Measurements from ENCODE around the gene SIRT1. TPM values are rescaled to one million over a fixed set of nuclear protein-coding genes. Genes with fewer than 3 reads are reported as not detected.

Gene SIRT1
- total and polyA plus RNA-seq, 3 donors from 2014 or later = 50.1 to 55.5 (median 50.9) TPM

DNA sequence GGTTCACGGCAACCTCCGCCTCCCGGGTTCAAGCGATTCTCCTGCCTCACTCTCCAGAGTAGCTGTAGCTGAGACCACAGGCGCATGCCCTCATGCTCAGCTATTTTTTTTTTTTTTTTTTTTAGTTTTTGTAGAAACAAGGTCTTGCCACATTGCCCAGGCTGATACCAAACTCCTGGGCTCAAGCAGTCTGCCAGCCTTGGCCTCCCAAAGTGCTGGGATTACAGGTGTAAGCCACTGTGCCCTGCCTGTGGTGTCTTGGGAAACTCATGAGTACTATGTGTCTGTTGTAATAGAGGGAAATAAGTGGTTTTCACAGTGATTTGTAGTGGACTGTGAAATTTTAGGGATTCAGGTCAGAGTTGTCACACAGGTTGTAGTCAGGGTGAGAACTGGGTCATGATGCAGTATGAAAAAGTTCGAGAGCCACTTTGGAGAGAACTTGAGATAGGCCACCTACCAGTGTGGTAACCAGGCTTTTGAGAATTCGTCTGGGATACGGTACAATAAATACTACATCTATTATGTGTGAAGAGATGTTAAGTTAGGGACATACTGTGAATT is 30.4 kb downstream of the SIRT1 start:
- TF ChIP-seq POLR2A (IDR thresholded peaks at IDR 0.05) = no peak
- TF ChIP-seq, protein P1, sequence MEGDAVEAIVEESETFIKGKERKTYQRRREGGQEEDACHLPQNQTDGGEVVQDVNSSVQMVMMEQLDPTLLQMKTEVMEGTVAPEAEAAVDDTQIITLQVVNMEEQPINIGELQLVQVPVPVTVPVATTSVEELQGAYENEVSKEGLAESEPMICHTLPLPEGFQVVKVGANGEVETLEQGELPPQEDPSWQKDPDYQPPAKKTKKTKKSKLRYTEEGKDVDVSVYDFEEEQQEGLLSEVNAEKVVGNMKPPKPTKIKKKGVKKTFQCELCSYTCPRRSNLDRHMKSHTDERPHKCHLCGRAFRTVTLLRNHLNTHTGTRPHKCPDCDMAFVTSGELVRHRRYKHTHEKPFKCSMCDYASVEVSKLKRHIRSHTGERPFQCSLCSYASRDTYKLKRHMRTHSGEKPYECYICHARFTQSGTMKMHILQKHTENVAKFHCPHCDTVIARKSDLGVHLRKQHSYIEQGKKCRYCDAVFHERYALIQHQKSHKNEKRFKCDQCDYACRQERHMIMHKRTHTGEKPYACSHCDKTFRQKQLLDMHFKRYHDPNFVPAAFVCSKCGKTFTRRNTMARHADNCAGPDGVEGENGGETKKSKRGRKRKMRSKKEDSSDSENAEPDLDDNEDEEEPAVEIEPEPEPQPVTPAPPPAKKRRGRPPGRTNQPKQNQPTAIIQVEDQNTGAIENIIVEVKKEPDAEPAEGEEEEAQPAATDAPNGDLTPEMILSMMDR (IDR thresholded peaks at IDR 0.05) = no peak

DNA sequence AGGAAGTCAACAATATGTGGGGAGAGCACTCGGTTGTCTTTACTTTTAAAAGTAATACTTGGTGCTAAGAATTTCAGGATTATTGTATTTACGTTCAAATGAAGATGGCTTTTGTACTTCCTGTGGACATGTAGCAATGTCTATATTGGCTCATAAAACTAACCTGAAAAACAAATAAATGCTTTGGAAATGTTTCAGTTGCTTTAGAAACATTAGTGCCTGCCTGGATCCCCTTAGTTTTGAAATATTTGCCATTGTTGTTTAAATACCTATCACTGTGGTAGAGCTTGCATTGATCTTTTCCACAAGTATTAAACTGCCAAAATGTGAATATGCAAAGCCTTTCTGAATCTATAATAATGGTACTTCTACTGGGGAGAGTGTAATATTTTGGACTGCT is 32.7 kb downstream of the SIRT1 start:
- no peaks in the 10 kb centered on the region for H3K9me3 ChIP-seq
- DNase-seq = no peak
- H3K36me3 ChIP-seq (ENCODE audit: low read depth, missing control alignments) = no peaks in the 10 kb centered on the region
- intact Hi-C loops (cut with DNase I; ENCODE audit: low total_unique reads) = no loop called here
- H3K4me3 ChIP-seq = no peak overlapping the region
- 78 to 95% methylated on average over 2 of the region's 2 CpGs for WGBS, 2 donors
- H3K27ac ChIP-seq = no peak overlapping the region
- H3K27me3 ChIP-seq = no peaks in the 10 kb centered on the region
- no peaks in the 10 kb centered on the region for H3K4me1 ChIP-seq
- TF ChIP-seq, protein P1 (IDR thresholded peaks at IDR 0.05) = no peak
- no peak for TF ChIP-seq POLR2A (IDR thresholded peaks at IDR 0.05)

More for the DNA sequence above, 30.4 kb downstream of the SIRT1 start:
- Histone ChIP-seq H3K9me3 (no peaks in the 10 kb centered on the region), H3K4me3 (no peak overlapping the region), H3K36me3 (ENCODE audit: low read depth, missing control alignments) (no peaks in the 10 kb centered on the region), H3K27ac (no peak overlapping the region), H3K4me1 (no peaks in the 10 kb centered on the region), H3K27me3 (no peaks in the 10 kb centered on the region)
- intact Hi-C loops (cut with DNase I; ENCODE audit: low total_unique reads) = no loop called here
- 94 to 96% methylated on average over 8 of the region's 8 CpGs for WGBS, 2 donors
- no peak for DNase-seq

DNA sequence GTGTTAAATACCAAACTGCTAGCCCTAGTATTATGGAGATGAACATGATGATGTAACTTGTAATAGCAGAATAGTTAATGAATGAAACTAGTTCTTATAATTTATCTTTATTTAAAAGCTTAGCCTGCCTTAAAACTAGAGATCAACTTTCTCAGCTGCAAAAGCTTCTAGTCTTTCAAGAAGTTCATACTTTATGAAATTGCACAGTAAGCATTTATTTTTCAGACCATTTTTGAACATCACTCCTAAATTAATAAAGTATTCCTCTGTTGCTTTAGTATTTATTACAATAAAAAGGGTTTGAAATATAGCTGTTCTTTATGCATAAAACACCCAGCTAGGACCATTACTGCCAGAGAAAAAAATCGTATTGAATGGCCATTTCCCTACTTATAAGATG is 33.2 kb downstream of the SIRT1 start:
- DNase-seq = no peak
- intact Hi-C loops (cut with DNase I; ENCODE audit: low total_unique reads) = no loop called here
- WGBS, 2 donors = 61 to 82% methylated on average over 1 of the region's 1 CpG

DNA sequence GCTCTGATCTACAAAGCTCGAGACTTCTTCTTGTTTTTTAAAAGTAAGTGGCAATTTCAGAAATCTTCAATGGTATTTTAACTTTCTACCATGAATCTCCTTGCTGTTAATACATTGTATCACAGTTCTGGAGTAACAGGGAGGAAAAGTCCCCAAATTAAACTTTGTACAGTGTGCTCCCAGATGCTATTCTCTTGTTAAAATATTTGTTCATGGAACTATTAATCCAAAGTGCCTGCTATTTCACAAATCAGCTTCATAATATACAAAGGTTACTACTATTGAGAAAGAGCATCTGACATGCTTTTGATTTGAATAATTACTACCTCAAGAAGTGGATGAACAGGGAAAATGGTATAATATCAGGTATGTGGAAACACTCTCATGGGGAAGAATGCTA is 36.6 kb downstream of the SIRT1 start:
- Histone ChIP-seq H3K9me3 (no peaks in the 10 kb centered on the region), H3K27me3 (no peaks in the 10 kb centered on the region), H3K4me1 (no peaks in the 10 kb centered on the region), H3K36me3 (ENCODE audit: low read depth, missing control alignments) (no peaks in the 10 kb centered on the region), H3K27ac (no peak overlapping the region), H3K4me3 (no peak overlapping the region)
- intact Hi-C loops (cut with DNase I; ENCODE audit: low total_unique reads) = no loop called here
- TF ChIP-seq, protein P1 (IDR thresholded peaks at IDR 0.05) = no peak
- no peak for TF ChIP-seq POLR2A (IDR thresholded peaks at IDR 0.05)
- DNase-seq = no peak
- 44 to 57% methylated on average over 1 of the region's 1 CpG for WGBS, 2 donors

More for the DNA sequence above, 33.2 kb downstream of the SIRT1 start:
- no peak overlapping the region for H3K4me3 ChIP-seq
- H3K27ac ChIP-seq = no peak overlapping the region
- no peaks in the 10 kb centered on the region for H3K27me3 ChIP-seq
- no peaks in the 10 kb centered on the region for H3K9me3 ChIP-seq
- no peaks in the 10 kb centered on the region for H3K36me3 ChIP-seq (ENCODE audit: low read depth, missing control alignments)
- H3K4me1 ChIP-seq = no peaks in the 10 kb centered on the region
- no peak for TF ChIP-seq POLR2A (IDR thresholded peaks at IDR 0.05)
- TF ChIP-seq, protein P1 (IDR thresholded peaks at IDR 0.05) = no peak

DNA sequence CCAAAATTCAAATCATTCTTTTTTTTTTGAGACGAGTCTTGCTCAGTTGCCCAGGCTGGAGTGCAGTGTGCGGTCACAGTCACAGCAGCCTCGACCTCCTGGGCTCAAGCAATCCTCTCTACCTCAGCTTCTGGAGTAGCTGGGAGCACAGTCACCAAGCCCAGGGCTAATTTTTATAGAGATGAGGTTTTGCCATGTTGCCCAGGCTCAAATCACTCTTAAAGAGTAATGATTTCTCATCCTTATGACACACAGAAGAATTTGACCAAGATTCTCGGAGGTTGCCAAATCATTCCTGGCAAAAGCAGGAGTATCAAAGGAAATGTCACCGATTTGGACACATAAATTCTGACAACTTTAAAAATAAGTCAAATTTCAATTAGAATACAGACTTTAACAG is 39.1 kb downstream of the SIRT1 start:
- Histone ChIP-seq H3K4me3 (no peak overlapping the region), H3K27me3 (no peaks in the 10 kb centered on the region), H3K4me1 (no peaks in the 10 kb centered on the region), H3K27ac (no peak overlapping the region), H3K9me3 (no peaks in the 10 kb centered on the region), H3K36me3 (ENCODE audit: low read depth, missing control alignments) (no peaks in the 10 kb centered on the region)
- TF ChIP-seq, protein P1 (IDR thresholded peaks at IDR 0.05) = no peak
- TF ChIP-seq POLR2A (IDR thresholded peaks at IDR 0.05) = no peak
- 94 to 95% methylated on average over 5 of the region's 5 CpGs for WGBS, 2 donors
- no peak for DNase-seq
- intact Hi-C loops (cut with DNase I; ENCODE audit: low total_unique reads) = no loop called here

Data from testis (tissue), 3 donors.